Dedifferentiated amniotic fluid mesenchymal stem cell (primary cell): Measurements from ENCODE around the gene TSC22D4.
A peak's percentile ranks its signal among the peaks of the same experiment; 100 is the strongest.

ENCODE experiments used
- DNase-seq: peaks from one replicate; pipeline ENCODE4 v3.0.0-alpha.2; 2016; ENCODE audit errors: extremely low spot score

Gene TSC22D4

GRCh38 chr7:100428967-100429636 is 49.9 kb downstream of the TSC22D4 start:
- DNase-seq = peak; percentile 100

- DNase-seq = peak; percentile 97
Measured at GRCh38 chr7:100428199-100428966, 50.6 kb downstream of the TSC22D4 start, which contains the start of gene ZCWPW1. TSS of gene ZCWPW1 (minus strand) at chr7:100428703. CDS start at chr7:100420649, 8,054 bp downstream.

GRCh38 chr7:100427762-100428198 is 51.2 kb downstream of the TSC22D4 start:
- DNase-seq = no peak

DNA sequence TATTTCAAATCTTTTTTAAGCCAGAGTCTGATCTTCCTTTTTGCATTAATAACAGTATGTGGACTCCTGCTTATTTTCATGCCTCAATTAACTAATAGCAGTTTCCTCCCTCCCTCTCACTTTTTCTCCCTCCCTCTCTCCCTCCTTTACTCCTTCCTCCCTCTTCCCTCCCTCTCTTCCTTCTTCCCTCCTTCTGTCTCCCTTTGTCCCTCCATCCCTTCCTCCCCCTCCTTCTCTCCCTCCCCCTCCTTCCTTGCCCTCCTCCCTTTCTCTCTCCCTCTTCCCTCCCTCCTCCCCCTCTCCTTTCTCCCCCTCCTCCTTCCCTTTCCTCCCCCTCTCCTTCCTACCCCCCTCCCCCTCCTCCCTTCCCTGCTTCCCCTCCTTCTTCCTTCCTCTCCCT is 52.5 kb downstream of the TSC22D4 start:
- DNase-seq = no peak

- no peak for DNase-seq
Measured at GRCh38 chr7:100425347-100425746, 53.7 kb downstream of the TSC22D4 start.

GRCh38 chr7:100423315-100423714 is 55.7 kb downstream of the TSC22D4 start:
- DNase-seq = no peak

DNA sequence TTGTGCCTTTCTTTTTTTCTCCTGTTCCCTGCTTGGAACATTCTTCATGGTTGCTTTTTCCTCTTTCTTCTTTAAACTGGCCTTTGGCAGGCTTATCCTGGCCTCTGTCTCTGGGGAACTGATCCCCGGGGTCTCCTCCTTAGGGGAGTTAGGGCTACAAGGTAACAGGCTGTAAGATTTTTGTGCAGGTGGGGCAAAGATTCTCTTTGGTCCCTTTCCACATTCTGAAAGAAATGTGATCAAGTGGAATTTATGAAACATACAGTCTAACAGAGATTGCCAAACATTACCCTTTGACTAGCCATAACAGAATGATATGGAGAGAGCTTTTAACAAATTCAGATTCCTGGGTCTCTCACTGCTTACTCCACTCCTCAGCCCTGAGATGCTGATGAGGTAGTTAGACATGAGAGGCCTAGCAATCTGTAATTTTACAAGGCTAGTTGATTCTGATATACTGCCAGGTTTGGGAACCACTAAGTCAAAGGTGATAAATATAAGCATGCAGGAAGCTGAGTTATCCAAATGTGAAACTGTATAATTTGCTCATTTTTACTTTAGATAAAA is 59.3 kb downstream of the TSC22D4 start:
- DNase-seq = no peak

GRCh38 chr7:100418930-100419659 is 59.9 kb downstream of the TSC22D4 start:
- no peak for DNase-seq
